HG03045 (cell line): ENCODE measurements around the gene PRKCZ.

Experiments used
- ATAC-seq: cut with Tn5 transposase; IDR thresholded peaks from one replicate; pipeline ENCODE4 v1.9.1; 2021; ENCODE audit warnings: mild to moderate bottlenecking, moderate library complexity; ENCODE audit not compliant: unreplicated experiment

Gene PRKCZ

DNA sequence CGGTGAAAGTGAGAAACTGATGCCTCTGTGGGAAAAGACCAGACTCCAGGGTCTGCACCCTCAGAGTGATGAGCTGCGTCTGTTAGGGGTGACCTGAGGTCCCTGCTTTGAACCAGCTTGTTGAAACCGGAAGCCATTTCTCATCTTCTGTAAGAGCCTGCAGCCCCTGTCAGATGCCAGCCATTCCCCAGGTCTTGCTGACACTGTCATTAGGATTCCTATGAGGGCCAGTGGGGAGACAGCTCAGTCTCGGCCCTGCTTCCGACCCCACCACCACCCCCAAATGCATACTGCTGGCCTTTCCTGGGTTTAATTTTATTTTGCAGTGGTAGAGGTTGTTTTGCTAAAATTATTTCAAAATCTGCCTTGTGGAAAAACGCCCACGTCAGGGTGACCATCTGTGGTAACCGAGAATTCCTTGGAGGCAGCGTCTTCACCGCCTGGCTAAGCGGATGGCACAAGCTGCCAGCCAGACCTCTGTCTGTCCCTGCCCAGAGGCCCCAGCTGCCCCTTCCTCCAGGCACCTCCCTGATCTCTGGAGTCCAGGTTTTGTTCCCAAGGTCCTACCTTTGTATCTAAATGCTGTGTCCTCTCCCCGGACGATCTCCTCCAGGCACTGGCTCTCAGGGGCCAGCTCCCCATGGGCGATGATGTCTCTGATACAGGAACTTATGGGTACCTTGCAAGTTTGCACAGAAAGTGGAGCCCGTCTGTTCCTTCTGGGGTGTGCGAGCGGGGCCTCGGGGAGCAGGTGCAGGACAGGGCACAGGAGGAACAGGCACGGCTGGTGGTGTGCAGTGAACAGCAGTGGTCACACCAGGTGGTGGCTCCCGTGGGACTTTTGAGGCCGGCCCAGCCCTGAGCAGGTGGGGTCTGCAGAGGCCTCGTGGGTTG is 49.9 kb downstream of the PRKCZ start:
- no peak for ATAC-seq

DNA sequence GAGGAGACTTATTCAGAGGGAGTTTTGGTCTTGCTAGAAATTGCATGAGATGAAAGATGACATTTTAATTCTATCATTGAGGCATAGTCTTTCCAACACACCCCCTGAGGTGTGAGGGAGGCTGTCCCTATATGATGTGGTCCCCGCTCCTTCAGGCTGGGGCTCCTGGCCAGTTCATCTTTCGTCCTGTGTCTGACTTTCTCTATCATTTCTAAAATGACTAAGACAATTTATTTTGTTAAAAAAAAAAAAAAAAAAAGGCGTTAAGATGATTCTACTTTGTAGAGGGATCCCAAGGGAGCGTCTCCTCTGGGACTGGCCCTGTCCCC is 50.5 kb downstream of the PRKCZ start:
- no peak for ATAC-seq

DNA sequence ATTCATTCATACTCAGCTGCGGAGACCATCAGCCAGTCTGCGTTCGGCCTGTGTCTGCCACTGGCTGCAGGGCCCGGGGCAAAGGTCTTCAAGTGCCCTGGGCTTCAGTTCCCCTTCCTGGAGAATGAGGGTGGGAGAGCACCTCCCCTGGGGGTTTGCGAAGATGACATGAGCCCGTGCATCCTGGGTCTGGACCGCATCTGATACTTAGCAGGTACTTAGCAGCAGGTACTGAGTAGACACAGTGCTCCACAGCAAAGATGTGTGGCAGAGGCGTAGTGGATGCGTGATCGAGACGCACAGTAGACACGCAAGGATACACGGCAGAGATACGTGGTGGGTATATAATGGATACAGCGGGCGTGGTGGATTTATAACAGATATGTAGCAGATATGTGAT is 51.3 kb downstream of the PRKCZ start:
- no peak for ATAC-seq

DNA sequence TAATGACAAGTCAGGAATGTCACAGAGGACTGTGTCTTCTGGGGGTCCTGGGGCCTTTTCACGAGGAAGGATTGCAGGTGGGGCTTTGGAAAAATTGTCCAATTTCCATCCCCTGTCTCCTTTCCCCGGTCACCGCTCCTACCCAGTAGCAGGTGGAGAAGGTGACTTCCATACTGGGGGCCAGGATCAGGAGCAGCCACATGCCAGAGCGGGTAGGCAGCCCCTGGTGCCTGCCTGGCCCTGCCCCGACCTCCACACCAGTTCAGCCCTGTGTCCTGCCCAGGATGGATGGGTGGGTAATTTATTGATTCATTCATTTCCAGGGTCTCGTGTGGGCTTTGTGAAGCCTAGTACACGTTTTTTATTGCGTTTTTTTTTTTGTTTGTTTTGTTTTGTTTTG is 51.7 kb downstream of the PRKCZ start:
- no peak for ATAC-seq

DNA sequence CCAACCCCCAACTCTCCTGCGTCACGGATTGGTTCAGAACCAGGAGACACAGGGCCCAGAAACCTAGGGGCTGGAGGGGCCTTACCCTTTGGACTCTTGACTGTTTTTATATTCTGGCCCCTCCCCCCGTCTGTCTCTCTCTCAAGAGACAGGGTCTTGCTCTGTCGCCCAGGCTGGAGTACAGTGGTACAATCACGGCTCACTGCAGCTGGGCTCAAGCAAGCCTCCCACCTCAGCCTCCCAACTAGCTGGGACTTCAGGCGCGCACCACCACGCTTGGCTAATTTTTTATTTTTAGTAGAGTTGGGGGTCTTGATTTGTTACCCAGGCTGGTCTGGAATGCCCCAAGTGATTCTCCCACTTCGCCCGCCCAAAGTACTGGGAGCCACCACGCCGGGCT is 52.5 kb downstream of the PRKCZ start:
- no peak for ATAC-seq

DNA sequence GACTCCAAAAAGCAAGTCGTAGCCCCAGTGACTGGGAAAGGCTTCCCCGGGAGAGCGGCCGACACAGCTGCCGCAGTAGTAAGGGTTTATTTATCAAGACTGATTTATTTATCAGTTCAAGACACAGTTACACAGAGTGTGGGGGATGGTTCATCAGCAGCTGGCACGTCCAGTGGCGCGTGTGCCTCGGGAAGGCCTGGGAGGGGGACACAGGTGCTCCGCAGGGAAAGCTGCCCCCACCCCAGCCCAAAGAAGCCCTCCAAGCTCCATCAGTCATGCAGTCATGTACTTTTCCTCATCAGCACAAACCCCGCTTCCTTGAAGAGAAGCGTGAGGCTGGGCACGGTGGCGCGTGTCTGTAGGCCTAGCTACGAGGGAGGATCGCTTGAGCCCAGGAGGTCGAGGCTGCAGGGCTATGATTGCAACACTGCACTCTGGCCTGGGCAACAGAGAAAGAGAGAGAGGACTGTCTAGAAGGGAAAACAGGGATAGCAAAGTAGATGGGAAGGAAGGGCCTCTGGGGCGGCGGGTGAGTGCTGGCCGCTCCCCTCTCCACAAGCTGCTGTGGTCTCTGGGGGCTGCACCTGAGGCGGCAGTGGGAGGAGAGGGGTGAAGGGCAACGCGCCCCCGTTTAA is 53.2 kb downstream of the PRKCZ start:
- ATAC-seq: no peak

DNA sequence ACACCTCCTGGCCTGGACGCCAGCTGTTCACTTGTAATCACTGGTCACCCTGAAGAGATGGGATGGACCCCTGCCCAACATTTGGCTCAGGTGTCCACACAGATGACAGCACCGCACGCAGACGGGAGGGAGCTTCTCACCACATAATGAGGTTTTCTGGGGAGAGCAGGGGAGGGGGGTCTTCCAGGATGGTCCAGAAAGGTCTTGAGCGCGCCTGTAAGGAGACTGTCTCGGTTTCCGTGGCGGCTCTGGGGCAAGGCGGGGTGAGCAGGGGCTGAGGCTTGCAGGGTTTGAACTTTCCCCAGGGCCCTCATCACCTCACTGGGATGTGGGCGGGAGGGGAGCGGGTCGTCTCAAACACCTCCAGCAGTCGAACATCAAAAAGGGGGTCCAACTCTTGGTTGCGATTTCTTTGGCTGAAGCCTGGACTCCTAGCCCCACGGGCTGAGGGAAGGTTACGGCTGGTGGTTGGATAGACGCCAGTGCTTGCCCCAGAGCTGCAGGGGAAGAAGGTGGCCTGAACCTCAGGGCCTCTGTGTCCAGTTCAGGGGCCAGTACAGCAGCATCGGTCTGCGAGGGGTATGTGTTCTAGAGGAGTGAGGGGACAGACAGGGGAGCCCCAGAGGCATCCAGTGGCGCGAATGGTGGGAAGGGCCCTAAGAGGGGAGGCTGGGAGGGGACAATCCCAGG is 53.8 kb downstream of the PRKCZ start:
- no peak for ATAC-seq

DNA sequence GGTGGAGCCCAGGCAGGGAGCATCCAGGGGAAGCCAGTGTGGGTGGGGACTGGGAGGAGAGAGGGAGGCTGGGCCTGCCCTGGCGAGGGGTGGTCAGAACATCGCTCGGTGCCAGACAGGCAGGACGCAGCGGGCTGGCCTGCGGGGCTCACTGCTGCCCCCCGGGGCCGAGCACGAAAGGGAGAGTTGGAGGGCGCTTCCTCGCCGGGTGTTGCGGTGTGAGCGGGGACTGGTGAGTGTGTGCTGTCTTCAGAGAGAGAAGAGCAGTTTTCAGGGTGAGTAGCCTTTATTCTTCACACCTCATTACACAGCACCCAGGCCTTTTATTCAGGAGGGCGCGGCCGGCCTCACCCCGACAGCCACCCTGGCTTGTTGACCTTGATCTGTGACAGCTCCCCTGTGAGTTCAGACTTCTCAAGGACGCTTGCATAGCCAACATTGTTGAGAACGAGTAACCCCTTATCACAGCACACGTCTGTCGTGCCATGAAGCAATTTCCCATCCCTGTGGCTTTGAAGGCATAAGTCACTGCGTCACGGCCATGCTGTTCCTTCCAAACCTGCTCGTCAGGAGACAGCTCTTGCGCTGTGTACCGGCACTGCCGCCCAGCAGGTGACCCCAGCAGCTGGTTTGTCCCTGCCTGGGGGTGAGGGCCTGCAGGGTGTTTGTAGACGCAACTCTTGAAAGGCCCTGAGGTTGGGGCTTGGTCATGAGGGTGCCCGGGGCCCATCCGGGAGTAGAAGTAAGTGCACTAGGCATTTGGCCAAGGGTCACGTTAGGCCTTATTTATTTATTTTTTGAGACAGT is 54.6 kb downstream of the PRKCZ start:
- no peak for ATAC-seq

DNA sequence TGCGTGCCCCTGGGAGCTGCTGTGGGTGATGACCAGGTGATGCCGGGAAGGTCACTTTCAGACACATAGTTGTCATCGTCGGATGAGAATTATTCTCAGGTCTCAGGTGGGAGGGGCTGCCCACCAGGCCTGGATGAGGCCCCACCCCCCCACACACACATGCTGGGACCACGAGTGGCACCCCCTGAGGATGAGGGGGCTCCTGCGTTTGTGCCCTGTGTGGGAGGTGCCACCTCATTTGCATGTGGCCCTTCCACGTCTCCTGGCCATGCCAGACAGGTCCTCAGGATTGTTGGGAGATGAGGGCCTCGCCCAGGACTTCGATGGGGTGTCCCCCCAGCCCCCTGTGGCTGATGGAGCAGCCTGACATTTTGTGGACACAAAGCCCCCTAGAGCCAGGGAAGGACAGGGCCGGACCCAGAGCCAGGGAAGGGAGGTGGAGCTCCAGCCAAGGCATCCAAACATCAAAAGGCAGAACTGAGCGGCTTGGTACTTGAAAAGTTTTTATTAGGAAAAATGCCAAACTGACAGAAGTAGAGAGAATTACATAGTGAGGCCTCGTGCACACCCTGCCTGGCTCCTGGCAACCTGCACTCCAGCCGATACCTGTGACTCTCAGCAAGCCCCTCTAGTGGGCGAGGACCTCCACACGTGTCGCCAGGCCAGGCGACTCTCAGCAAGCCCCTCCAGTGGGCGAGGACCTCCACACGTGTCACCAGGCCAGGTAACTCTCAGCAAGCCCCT is 55.7 kb downstream of the PRKCZ start:
- ATAC-seq: no peak

DNA sequence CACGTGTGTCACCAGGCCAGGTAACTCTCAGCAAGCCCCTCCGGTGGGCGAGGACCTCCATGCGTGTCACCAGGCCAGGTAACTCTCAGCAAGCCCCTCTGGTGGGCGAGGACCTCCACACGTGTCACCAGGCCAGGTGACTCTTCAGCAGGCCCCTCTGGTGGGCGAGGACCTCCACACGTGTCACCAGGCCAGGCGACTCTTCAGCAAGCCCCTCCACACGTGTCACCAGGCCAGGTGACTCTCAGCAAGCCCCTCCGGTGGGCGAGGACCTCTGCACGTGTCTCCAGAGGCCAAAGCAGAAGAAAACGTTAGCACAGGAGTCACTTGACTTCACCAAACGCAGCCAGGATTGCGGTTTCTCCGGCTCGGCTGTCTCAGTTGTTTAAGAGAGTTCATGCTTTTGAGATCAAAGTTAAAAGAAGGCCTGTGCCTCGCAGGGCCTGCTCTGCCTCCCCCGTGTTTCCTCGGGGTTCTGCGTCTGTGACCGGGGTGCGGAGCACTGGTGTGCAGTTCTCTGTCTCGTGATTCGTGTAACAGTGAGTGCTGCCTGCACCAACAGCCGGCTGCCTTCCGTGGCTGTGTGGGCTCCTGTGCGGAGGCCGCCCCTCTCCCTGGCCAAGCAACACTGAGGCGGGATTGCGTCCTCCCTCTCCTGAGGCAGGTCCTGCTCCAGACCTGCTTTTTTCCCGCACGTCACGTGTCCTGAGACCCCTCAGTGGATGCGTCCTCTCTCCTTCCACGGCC is 56.6 kb downstream of the PRKCZ start:
- ATAC-seq: no peak

DNA sequence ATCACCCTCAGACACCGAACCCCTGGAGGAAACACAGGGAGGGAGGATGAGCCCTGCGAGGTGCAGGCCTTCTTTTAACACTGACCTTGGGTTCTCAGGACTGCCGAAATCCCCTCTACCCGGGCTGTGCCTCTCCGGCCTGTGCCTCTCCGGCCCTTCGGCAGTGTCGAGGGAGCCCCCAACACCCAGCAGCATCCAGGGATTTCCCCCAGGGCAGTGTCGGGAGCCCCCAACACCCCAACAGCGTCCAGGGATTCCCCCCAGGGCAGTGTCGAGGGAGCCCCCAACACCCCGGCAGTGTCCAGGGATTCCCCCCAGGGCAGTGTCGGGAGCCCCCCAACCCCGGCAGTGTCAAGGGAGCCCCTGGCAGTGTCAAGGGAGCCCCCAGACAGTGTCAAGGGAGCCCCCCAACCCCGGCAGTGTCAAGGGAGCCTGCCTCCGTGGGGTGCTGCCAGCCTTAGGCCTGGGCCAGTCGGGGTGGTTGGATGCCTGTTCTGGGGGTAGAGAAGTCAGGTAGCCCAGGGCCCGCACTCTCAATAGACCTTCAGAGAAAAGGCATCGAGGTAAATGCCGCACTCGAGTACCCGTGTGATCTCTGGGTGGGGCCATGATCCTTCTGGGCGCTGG is 57.5 kb downstream of the PRKCZ start:
- no peak for ATAC-seq

DNA sequence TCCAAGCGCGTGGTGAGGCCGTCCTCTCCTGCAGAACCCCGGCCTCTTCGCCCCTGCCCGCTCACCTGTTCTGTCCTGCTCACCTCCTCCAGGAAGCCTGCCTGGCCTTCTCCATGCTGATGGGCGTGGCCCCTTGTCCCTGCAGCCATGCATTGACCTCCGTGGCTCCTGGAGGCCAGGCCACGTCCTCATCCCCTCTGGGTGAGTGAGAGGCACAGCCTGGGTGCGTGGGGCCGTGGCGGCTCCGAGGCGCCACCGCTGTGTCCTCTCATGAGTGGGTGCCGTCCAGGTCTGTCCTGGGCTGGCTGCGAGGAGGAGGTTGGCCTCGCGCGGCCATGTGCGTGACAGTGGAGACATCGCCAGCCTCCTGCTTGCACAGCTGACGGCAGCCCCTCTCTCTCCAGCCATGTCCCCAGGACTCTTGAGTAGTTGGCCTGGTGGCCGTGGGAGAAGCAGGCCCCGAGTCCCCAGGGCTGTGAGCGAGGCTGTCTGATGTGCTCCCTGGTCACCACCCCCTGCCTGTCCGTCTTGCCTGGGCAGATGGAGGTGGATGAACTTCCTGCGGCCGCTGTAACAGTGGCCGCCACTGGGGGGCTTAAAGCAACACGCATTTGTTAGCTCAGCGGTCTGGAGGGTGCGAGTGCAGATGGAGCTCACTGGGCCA is 58.1 kb downstream of the PRKCZ start:
- ATAC-seq: no peak

DNA sequence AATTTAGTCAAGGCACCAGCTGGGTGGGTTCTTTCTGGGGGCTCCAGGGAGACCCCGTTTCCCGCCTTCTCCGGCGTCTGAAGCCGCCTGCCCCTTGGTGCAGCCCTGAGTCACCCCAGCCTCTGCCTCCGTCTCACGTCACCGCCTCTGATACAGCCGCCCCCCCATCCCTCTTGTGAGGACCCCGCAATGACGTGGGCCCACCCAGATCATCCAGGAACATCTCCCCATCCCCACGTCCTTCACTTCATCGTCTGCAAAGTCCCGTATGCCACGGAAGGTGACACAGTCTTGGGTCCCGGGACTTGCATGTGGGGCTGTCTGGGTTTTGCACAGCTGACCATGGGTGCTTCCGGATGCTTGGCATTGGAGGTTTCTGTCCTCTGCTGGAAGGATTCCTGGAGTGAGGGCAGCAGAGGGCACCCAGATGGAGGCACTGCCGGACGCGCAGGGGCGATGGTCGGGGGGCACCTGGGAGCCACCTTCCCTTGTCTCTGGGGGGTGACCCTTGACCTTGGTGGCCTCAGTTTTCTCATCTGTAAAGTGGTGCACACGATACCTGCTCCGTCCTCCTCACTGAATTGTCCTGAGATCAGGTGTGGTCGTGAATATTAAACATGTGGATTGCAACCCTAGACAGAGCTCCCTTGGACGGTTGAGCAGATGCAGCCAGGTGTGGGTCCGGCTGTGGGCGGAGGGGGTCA is 58.8 kb downstream of the PRKCZ start:
- ATAC-seq: no peak

DNA sequence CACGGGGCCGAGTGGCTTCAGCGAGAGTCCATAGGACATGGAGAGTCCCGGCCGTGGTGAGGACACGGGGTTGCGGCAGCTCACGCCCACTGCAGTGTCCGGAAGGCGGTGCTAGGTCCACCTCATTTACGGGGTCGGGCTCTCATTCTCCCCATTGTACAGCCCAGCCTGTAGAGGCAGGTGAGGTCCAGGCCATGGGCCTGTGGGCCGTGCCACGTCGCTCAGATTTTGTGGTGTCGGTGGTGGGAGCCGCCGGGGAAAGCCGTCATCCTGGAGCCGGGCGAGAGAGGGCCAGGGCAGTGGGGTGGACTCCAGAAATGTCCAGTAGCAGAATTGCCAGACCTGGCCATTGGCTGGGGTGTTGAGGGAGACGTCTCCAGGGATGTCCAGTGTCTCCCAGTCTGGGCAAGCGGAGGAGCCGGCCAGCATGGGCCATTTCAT is 59.4 kb downstream of the PRKCZ start:
- no peak for ATAC-seq

DNA sequence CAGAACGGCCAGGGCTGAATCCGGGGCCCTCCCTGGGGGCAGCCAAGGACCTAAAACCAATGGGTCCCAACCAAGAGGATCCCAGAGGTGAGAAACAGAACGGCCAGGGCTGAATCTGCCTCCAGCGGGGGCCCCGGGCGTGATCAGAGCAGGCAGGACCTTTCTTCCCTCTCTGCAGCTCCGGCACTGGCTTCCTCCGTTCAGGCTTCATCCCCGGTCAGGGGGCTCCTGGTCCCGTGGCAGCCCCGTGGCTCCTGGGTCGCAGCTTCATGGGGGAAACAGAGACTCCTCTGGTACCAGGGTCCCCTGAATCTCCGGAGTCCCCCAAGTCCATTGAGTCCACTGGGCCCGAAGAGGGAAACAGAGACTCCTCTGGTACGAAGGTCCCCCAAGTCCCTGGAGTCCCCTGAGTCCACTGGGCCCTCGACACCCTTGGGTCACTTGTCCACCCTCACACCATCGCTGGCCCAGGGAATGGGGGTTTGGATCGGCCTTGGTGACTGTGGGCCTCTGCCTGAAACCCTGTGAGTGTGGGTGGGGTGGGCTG is 60.1 kb downstream of the PRKCZ start:
- no peak for ATAC-seq

DNA sequence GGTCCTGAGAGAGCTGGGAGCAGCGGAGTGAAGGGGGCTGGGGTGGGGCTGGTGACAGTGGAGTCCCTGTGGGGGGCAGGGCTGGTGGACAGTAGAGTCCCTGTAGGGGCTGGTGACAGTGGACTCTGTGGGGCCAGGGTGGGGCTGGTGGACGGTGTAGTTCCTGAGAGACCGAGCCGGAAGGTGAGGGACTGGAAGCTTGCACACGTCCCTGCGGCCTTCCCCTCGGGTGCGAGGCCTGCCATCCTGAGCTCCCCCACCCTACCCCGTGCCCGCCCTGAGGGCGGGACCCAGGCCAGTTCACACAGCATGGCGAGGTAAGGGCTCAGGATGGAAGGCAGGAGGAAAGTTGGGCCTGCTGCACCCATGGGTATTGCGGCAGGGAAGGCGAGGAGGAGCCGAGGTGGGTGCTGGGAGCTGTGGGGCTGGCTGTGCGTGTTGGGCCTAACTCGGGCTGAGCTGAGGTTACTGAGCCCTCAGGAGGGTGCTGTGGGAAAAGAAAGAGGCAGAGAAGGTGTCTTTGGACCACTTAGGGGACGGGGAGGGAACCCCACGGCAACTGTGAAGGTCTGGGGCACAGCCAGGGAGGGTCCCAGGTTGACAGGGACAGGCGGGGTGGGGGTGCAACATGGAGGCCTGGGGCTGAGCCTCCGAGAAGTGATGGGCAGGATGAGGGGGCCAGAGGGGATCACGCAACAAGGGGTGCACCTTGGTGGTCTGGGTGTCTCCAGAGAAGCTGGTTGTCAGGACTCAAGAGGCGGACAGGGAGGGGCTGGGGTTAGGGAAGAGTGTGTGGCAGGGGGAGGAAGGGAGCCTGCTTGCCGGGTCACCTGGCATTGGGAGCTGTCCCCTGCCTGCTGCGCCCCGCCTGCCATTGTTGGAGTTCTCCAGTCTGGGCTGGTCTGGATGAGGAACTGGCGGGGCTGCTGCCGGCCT is 60.8 kb downstream of the PRKCZ start:
- no peak for ATAC-seq

DNA sequence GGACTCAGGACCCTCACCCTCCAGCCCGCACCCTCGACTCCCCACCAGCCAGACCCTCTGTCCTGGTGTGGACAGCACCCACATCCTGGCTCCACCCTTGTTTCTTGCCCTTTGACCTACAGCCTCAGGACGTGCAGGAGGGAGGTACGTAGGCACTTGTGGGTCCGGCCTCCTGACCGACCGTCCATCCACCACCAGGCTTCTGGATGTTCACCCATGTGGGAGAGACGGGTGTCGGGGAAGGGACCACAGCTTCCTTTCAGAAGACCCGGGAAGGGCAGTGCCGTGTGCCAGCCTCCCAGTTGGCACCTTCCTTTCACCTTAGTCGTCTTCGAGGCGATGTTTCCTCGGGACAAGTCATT is 61.4 kb downstream of the PRKCZ start:
- no peak for ATAC-seq
